HG03520 (cell line): ENCODE data around the gene B3GNT9.
"Not testable (repeated sequence)": the region's sequence is repeated elsewhere in the genome, so short reads cannot be mapped to it uniquely, and the experiment has no call there.

Source experiments
- ATAC-seq: cut with Tn5 transposase; IDR thresholded peaks from one replicate; pipeline ENCODE4 v1.9.1; 2021; ENCODE audit warnings: mild to moderate bottlenecking, moderate library complexity; ENCODE audit not compliant: unreplicated experiment

The B3GNT9 gene

GRCh38 chr16:67154578-67155294 lies 3.9 kb upstream of the B3GNT9 start:
- ATAC-seq: no peak

- ATAC-seq: no peak
Observed at GRCh38 chr16:67151431-67152097, 766 bp upstream of the B3GNT9 start.

GRCh38 chr16:67150047-67150832 lies 558 bp downstream of the B3GNT9 start:
- no peak for ATAC-seq

GRCh38 chr16:67149276-67150046 lies 1.3 kb downstream of the B3GNT9 start:
- no peak for ATAC-seq

- no peak for ATAC-seq
Observed at GRCh38 chr16:67148656-67149275, 2.0 kb downstream of the B3GNT9 start.

GRCh38 chr16:67148221-67148620 lies 2.6 kb downstream of the B3GNT9 start:
- ATAC-seq: no peak

- no peak for ATAC-seq
Observed at GRCh38 chr16:67147437-67148140, 3.2 kb downstream of the B3GNT9 start.

- ATAC-seq: no peak
Observed at GRCh38 chr16:67146523-67147357, 4.1 kb downstream of the B3GNT9 start.

- ATAC-seq: no peak
Observed at GRCh38 chr16:67145746-67146145, 5.1 kb downstream of the B3GNT9 start.

GRCh38 chr16:67144943-67145342 lies 5.9 kb downstream of the B3GNT9 start:
- ATAC-seq: no peak

- no peak for ATAC-seq
Observed at GRCh38 chr16:67142342-67142741, 8.5 kb downstream of the B3GNT9 start.

GRCh38 chr16:67141391-67141790 lies 9.4 kb downstream of the B3GNT9 start:
- no peak for ATAC-seq

GRCh38 chr16:67137605-67138004 lies 13.2 kb downstream of the B3GNT9 start:
- no peak for ATAC-seq

- no peak for ATAC-seq
Observed at GRCh38 chr16:67129422-67129821, 21.4 kb downstream of the B3GNT9 start.

GRCh38 chr16:67128887-67129286 lies 21.9 kb downstream of the B3GNT9 start:
- ATAC-seq: no peak

GRCh38 chr16:67128417-67128816 lies 22.4 kb downstream of the B3GNT9 start:
- ATAC-seq: no peak

GRCh38 chr16:67122799-67123198 lies 28.0 kb downstream of the B3GNT9 start:
- not testable (repeated sequence) for ATAC-seq

GRCh38 chr16:67120025-67120424 lies 30.8 kb downstream of the B3GNT9 start:
- ATAC-seq: no peak

GRCh38 chr16:67117716-67118115 lies 33.1 kb downstream of the B3GNT9 start:
- no peak for ATAC-seq
